NCI-H82 treated with DMSO at 0.1 percent for 48 hours (cell line): ENCODE data around the gene PLP2.

Source experiments
- DNase-seq: peaks from one replicate; lab custom pipeline; 2025; ENCODE audit not compliant: unreplicated experiment; lab: John Stamatoyannopoulos, UW

The PLP2 gene

GRCh38 chrX:49186125-49187027 lies 14.7 kb downstream of the PLP2 start, which contains the start of gene PRICKLE3:
Gene PRICKLE3, minus strand, starts transcription at chrX:49186373. Its CDS starts 76 bp downstream, at chrX:49186297.
- peak; percentile 58 for DNase-seq

GRCh38 chrX:49187028-49187394 lies 15.3 kb downstream of the PLP2 start:
- no peak for DNase-seq

GRCh38 chrX:49187526-49187925 lies 15.8 kb downstream of the PLP2 start:
- DNase-seq, result no peak

GRCh38 chrX:49188468-49189076 lies 16.9 kb downstream of the PLP2 start:
- DNase-seq, result no peak

- no peak for DNase-seq
Observed at GRCh38 chrX:49189606-49190005, 17.9 kb downstream of the PLP2 start.

- DNase-seq, result no peak
Observed at GRCh38 chrX:49190821-49191573, 19.3 kb downstream of the PLP2 start.

- DNase-seq, result no peak
Observed at GRCh38 chrX:49191574-49192011, 19.9 kb downstream of the PLP2 start.

- DNase-seq, result no peak
Observed at GRCh38 chrX:49192722-49193328, 21.1 kb downstream of the PLP2 start.

GRCh38 chrX:49193542-49193964 lies 21.9 kb downstream of the PLP2 start:
- DNase-seq, result no peak

- peak; percentile 77 for DNase-seq
Observed at GRCh38 chrX:49197543-49198087, 25.9 kb downstream of the PLP2 start.

GRCh38 chrX:49198540-49199314 lies 27.0 kb downstream of the PLP2 start:
- DNase-seq, result no peak

- DNase-seq, result no peak
Observed at GRCh38 chrX:49199315-49199595, 27.6 kb downstream of the PLP2 start.

GRCh38 chrX:49199906-49200771 lies 28.4 kb downstream of the PLP2 start, which contains the start of gene SYP:
Gene SYP, minus strand, starts transcription at chrX:49200193. Its CDS starts 7 bp downstream, at chrX:49200186.
- DNase-seq, result peak; percentile 67

GRCh38 chrX:49202022-49202421 lies 30.3 kb downstream of the PLP2 start:
- DNase-seq, result no peak

GRCh38 chrX:49203536-49203935 lies 31.8 kb downstream of the PLP2 start:
- DNase-seq, result no peak

GRCh38 chrX:49204017-49204416 lies 32.3 kb downstream of the PLP2 start:
- DNase-seq, result no peak

GRCh38 chrX:49204709-49205108 lies 33.0 kb downstream of the PLP2 start:
- no peak for DNase-seq

- no peak for DNase-seq
Observed at GRCh38 chrX:49205443-49205842, 33.7 kb downstream of the PLP2 start.

- DNase-seq, result no peak
Observed at GRCh38 chrX:49206543-49206942, 34.8 kb downstream of the PLP2 start.
